HepG2 (cell line): ENCODE results near the gene F12. TPM values are rescaled to one million over a fixed set of nuclear protein-coding genes. Genes with fewer than 3 reads are reported as not detected.

Experiments used
- CC2D1A ChIP-seq: sonication (generic); formaldehyde crosslinking; IDR thresholded peaks from 2 replicates; pipeline ENCODE4 v1.8.1; 2023; ENCODE audit warnings: mild to moderate bottlenecking, missing genetic modification reagents
- HES4 ChIP-seq: sonication (generic); formaldehyde crosslinking; IDR thresholded peaks from 2 replicates; pipeline ENCODE4 v1.9.0; 2021; ENCODE audit warnings: mild to moderate bottlenecking, missing genetic modification reagents, borderline replicate concordance
- MTF2 ChIP-seq: sonication (generic); formaldehyde crosslinking; IDR thresholded peaks from 2 replicates; pipeline ENCODE4 v1.5.0; 2020; ENCODE audit warnings: missing genetic modification reagents, borderline replicate concordance
- NR2F1 ChIP-seq, 2 experiments: fragments of 450-650 bp in 1 of 2; formaldehyde crosslinking in 1 of 2; IDR thresholded peaks; 2 replicates each; pipeline versions ENCODE4 v1.5.0 to v1.6.1; 2016 to 2020; ENCODE audit warnings: mild to moderate bottlenecking in 1 of 2, missing compliant biosample characterization in 1 of 2, missing genetic modification reagents in 1 of 2, moderate library complexity in 1 of 2
- RBM39 ChIP-seq: fragments of 200-400 bp; formaldehyde crosslinking; IDR thresholded peaks from one replicate; pipeline ENCODE4 v1.6.1; 2018; ENCODE audit warnings: antibody characterized with exemption, mild to moderate bottlenecking, low read depth, low read length; ENCODE audit not compliant: poor library complexity, severe bottlenecking
- SKI ChIP-seq: fragments of 450-650 bp; IDR thresholded peaks from one replicate; pipeline ENCODE4 v1.6.1; 2018; ENCODE audit warnings: mild to moderate bottlenecking; ENCODE audit not compliant: partially characterized antibody
- SMARCE1 ChIP-seq: fragments of 450-650 bp; IDR thresholded peaks from 2 replicates; pipeline ENCODE4 v1.6.1; 2017; ENCODE audit warnings: borderline replicate concordance
- SP4 ChIP-seq: sonication (generic); formaldehyde crosslinking; IDR thresholded peaks from 2 replicates; pipeline ENCODE4 v1.8.1; 2023; ENCODE audit warnings: mild to moderate bottlenecking, missing genetic modification reagents
- TEAD2 ChIP-seq: sonication (generic); formaldehyde crosslinking; IDR thresholded peaks from 2 replicates; pipeline ENCODE4 v1.9.0; 2021; ENCODE audit warnings: missing genetic modification reagents
- TGIF2 ChIP-seq: IDR thresholded peaks from 2 replicates; pipeline ENCODE4 v1.6.1; 2016; ENCODE audit warnings: control low read depth, missing compliant biosample characterization
- ZFP62 ChIP-seq: sonication (generic); formaldehyde crosslinking; IDR thresholded peaks from 2 replicates; pipeline ENCODE4 v1.4.0; 2020; ENCODE audit warnings: missing genetic modification reagents
- ZNF674 ChIP-seq: sonication (generic); formaldehyde crosslinking; IDR thresholded peaks from 2 replicates; pipeline ENCODE4 v1.5.0; 2020; ENCODE audit warnings: low read depth, mild to moderate bottlenecking, missing genetic modification reagents
- polyA plus RNA-seq, 8 experiments: library from polyadenylated mRNA; depleted of rRNA in 3 of 8; stranded (reverse) in 7 of 8; unstranded in 1 of 8; fragments of >200 nt; fragmentation: Illumina TruSeq in 4 of 8; extraction: Trizol in 4 of 8; gene quantifications; 2 replicates each; pipeline versions ENCODE4 v1.2.1 to v1.2.3, GENCODE V29; 2011 to 2016; ENCODE audit warnings: low read depth in 4 of 8, missing spikeins in 1 of 8, mixed read lengths in 1 of 8; ENCODE audit not compliant: insufficient read depth in 1 of 8
- total RNA-seq, 5 experiments: library from RNA; depleted of rRNA; stranded (reverse); fragments of >200 nt; fragmentation: Illumina TruSeq; extraction: Trizol; gene quantifications; 2 replicates each; pipeline ENCODE4 v1.2.3, GENCODE V29; 2016; ENCODE audit warnings: low read depth in 1 of 5
- TF ChIP-seq, protein P1 (sequence below): sonication (generic); formaldehyde crosslinking; IDR thresholded peaks from 2 replicates; pipeline ENCODE4 v1.4.0; 2020; ENCODE audit warnings: missing genetic modification reagents
- TF ChIP-seq, protein P2 (sequence below): sonication (generic); formaldehyde crosslinking; IDR thresholded peaks from 2 replicates; pipeline ENCODE4 v1.5.1; 2020; ENCODE audit warnings: mild to moderate bottlenecking, missing genetic modification reagents, borderline replicate concordance
- TF ChIP-seq, protein P3 (sequence below): sonication (generic); formaldehyde crosslinking; IDR thresholded peaks from 2 replicates; pipeline ENCODE4 v1.4.0; 2020; ENCODE audit warnings: missing genetic modification reagents, borderline replicate concordance
- TF ChIP-seq, protein P4 (sequence below), 2 experiments: IDR thresholded peaks; 2 replicates each; pipeline ENCODE4 v1.6.1; 2011 to 2012; ENCODE audit warnings: low read length in 2 of 2, borderline replicate concordance in 1 of 2, low read depth in 1 of 2, mild to moderate bottlenecking in 1 of 2, moderate library complexity in 1 of 2

Gene F12
- total and polyA plus RNA-seq, 2 of the 13 experiments (the other 11 are each of a cell fraction or from before 2014, with no cell fraction given), result 2.5 to 3.0 TPM

DNA sequence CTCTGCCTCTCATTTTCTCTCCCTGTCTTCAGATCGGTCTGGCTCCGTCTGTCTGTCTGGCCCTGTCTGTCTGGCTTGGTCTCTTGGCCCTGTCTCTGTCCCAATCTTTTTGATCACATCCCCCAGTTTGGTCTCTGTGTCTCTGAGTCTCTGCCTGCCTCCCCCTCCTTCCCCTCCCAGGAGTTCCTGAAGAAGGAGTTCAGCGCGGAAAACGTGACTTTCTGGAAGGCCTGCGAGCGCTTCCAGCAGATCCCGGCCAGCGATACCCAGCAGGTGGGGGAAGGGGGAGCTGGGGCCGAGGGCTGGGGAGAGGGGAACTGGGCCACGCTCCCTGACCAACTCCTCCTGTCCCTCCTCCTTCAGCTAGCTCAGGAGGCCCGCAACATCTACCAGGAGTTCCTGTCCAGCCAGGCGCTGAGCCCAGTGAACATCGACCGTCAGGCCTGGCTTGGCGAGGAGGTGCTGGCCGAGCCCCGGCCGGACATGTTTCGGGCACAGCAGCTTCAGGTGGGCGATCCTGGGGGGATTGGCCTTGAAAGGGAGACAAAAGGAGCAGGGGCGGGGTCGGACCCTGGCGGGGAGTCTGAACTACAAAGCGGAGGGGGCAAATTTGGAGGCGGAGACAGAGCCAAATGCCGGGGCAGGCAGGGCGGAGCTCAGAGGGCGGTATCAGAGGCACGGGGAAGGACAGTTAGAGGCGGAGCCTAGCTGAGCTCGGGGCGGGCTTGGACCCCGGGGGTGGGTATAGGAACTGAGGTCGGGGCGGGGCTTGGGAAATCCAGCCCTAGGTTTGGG lies 42.6 kb downstream of the F12 start (continued):
- TF ChIP-seq, protein P1, sequence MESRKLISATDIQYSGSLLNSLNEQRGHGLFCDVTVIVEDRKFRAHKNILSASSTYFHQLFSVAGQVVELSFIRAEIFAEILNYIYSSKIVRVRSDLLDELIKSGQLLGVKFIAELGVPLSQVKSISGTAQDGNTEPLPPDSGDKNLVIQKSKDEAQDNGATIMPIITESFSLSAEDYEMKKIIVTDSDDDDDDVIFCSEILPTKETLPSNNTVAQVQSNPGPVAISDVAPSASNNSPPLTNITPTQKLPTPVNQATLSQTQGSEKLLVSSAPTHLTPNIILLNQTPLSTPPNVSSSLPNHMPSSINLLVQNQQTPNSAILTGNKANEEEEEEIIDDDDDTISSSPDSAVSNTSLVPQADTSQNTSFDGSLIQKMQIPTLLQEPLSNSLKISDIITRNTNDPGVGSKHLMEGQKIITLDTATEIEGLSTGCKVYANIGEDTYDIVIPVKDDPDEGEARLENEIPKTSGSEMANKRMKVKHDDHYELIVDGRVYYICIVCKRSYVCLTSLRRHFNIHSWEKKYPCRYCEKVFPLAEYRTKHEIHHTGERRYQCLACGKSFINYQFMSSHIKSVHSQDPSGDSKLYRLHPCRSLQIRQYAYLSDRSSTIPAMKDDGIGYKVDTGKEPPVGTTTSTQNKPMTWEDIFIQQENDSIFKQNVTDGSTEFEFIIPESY (CRISPR knock-in tag), result no peak
- TF ChIP-seq RBM39 (peak; percentile 64), SMARCE1 (no peak), MTF2 (no peak), ZNF674 (CRISPR knock-in tag) (no peak), SP4 (peak; percentile 55; the same call in 1 of the 2 replicates), NR2F1 (CRISPR knock-in tag; IDR thresholded peaks at IDR 0.05) (no peak), TEAD2 (CRISPR knock-in tag) (no peak), TGIF2 (CRISPR knock-in tag) (no peak), CC2D1A (no peak), ZFP62 (CRISPR knock-in tag) (no peak), SKI (no peak), HES4 (CRISPR knock-in tag) (no peak)
- TF ChIP-seq, protein P2, sequence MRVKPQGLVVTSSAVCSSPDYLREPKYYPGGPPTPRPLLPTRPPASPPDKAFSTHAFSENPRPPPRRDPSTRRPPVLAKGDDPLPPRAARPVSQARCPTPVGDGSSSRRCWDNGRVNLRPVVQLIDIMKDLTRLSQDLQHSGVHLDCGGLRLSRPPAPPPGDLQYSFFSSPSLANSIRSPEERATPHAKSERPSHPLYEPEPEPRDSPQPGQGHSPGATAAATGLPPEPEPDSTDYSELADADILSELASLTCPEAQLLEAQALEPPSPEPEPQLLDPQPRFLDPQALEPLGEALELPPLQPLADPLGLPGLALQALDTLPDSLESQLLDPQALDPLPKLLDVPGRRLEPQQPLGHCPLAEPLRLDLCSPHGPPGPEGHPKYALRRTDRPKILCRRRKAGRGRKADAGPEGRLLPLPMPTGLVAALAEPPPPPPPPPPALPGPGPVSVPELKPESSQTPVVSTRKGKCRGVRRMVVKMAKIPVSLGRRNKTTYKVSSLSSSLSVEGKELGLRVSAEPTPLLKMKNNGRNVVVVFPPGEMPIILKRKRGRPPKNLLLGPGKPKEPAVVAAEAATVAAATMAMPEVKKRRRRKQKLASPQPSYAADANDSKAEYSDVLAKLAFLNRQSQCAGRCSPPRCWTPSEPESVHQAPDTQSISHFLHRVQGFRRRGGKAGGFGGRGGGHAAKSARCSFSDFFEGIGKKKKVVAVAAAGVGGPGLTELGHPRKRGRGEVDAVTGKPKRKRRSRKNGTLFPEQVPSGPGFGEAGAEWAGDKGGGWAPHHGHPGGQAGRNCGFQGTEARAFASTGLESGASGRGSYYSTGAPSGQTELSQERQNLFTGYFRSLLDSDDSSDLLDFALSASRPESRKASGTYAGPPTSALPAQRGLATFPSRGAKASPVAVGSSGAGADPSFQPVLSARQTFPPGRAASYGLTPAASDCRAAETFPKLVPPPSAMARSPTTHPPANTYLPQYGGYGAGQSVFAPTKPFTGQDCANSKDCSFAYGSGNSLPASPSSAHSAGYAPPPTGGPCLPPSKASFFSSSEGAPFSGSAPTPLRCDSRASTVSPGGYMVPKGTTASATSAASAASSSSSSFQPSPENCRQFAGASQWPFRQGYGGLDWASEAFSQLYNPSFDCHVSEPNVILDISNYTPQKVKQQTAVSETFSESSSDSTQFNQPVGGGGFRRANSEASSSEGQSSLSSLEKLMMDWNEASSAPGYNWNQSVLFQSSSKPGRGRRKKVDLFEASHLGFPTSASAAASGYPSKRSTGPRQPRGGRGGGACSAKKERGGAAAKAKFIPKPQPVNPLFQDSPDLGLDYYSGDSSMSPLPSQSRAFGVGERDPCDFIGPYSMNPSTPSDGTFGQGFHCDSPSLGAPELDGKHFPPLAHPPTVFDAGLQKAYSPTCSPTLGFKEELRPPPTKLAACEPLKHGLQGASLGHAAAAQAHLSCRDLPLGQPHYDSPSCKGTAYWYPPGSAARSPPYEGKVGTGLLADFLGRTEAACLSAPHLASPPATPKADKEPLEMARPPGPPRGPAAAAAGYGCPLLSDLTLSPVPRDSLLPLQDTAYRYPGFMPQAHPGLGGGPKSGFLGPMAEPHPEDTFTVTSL (CRISPR knock-in tag), result no peak
- TF ChIP-seq, protein P3, sequence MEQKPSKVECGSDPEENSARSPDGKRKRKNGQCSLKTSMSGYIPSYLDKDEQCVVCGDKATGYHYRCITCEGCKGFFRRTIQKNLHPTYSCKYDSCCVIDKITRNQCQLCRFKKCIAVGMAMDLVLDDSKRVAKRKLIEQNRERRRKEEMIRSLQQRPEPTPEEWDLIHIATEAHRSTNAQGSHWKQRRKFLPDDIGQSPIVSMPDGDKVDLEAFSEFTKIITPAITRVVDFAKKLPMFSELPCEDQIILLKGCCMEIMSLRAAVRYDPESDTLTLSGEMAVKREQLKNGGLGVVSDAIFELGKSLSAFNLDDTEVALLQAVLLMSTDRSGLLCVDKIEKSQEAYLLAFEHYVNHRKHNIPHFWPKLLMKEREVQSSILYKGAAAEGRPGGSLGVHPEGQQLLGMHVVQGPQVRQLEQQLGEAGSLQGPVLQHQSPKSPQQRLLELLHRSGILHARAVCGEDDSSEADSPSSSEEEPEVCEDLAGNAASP, result 0 out of 2 replicates have a peak, but pooled peaks have one; percentile 21
- TF ChIP-seq, protein P4, sequence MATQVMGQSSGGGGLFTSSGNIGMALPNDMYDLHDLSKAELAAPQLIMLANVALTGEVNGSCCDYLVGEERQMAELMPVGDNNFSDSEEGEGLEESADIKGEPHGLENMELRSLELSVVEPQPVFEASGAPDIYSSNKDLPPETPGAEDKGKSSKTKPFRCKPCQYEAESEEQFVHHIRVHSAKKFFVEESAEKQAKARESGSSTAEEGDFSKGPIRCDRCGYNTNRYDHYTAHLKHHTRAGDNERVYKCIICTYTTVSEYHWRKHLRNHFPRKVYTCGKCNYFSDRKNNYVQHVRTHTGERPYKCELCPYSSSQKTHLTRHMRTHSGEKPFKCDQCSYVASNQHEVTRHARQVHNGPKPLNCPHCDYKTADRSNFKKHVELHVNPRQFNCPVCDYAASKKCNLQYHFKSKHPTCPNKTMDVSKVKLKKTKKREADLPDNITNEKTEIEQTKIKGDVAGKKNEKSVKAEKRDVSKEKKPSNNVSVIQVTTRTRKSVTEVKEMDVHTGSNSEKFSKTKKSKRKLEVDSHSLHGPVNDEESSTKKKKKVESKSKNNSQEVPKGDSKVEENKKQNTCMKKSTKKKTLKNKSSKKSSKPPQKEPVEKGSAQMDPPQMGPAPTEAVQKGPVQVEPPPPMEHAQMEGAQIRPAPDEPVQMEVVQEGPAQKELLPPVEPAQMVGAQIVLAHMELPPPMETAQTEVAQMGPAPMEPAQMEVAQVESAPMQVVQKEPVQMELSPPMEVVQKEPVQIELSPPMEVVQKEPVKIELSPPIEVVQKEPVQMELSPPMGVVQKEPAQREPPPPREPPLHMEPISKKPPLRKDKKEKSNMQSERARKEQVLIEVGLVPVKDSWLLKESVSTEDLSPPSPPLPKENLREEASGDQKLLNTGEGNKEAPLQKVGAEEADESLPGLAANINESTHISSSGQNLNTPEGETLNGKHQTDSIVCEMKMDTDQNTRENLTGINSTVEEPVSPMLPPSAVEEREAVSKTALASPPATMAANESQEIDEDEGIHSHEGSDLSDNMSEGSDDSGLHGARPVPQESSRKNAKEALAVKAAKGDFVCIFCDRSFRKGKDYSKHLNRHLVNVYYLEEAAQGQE (IDR thresholded peaks at IDR 0.05; ENCODE audit: borderline replicate concordance in 1 of 2, low read depth in 1 of 2, low read length in 2 of 2), result no peak
